NCI-H2196 (cell line): ENCODE measurements around the gene STK10.
A peak's percentile ranks its signal among the peaks of the same experiment; 100 is the strongest.

Source experiments
- DNase-seq: peaks from one replicate; lab custom pipeline; 2025; ENCODE audit not compliant: unreplicated experiment; lab: John Stamatoyannopoulos, UW

The STK10 gene

DNA sequence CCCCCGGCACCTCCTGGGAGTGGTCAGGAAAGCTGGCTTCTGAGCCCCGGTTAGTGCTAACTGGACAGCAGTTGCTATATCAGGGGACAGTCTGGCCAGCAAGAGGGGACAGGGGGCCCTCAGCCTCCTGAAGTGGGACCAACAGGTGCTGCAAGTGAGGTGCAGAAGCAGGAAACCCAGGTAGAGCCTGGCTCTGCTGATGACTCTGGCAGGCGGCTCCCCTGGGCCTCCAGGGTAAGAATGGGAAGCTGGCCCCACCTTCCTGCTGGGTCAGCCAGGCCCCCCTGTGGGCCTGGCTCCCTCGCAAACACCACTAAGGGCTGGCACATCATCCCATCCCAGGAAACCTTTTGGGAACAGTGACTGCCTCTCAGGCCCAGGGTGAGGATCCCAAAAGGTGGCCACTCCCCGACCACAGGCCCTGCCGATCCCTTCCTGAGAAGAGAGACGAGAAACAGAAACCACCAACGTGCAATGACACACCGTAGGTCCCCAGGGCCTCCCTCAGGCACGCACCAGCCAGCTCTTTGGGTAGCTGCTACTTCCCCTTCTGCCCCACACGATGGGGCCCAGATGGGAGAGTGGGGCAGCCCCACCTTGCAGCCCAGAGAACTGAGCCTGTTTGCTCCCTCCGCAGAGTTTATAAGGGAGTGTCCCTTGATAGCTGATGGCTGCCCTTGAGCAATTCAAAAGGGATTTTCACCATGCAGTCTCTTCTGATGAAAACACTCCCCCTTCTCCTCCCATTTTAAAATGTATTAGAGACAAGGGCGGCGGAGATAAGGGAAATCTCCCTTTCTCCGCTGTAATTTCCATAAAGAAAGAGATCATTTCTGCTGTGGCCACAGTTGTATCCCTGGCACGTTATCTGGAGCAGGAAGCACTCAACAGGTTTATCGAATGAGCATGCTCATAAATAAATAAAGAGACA is 76.8 kb downstream of the STK10 start:
- DNase-seq = no peak

DNA sequence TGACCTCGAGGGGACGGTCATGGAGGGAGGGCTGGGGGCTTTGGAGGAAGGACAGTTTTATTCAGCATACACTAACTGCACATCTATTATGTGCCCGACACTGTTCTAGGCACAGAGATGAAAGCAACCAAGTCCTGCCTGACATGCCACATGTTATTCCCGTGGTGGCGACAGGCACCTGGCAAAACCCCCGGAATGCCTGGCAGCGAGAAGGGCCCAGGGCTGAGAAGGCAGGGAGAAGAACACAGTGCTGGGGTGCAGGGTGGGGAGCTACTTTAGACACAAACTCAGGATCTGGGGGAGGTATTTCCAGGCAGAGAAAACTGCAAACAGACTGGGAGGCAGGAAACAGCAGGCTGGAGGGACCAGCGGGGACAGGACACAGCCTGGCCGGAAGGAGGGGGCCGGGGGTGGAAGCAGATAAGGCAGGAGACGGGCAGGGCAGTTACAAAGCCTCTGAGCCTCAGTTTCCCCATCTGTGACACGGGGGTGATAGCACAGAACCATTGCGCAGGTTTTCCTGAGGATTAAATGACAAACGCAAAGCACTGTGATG is 77.7 kb downstream of the STK10 start:
- DNase-seq = no peak

DNA sequence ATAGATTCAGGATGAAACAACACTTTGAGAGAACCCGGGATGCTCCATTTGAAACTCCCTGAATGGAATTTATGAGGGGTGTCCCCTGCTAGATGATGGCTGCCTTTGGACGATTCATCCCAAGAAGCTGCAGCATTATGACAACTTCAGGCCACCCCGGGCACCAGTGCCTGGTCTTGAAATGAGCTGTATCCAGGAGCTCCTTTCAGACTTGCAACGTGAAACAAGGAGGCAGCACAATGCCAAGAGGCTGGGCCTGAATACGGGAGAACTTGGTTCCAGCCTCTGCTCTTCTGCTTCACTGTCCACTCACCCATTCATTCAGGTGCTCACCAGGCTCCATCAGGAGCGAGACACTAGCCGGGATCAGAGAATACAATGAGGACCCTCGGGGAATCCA is 78.3 kb downstream of the STK10 start:
- no peak for DNase-seq

DNA sequence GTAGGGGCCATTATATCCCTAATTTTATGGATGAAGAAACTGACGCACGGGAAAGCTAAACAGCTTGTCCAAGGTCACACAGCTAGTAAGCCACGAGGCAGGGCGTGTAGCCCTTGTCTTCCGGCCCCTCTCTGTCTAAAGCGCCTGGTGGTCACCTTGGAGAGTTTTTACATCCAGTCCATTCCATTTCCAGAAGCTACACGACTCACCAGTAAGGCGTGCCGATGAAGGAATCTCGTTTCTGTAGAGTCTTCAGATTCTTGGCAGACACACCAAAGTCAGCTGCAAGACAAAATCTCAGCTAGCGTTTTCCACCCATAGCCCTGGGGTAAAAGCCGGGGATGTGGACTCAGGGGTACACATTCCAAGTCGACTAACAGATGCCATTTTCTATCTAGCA is 80.5 kb downstream of the STK10 start:
- no peak for DNase-seq

DNA sequence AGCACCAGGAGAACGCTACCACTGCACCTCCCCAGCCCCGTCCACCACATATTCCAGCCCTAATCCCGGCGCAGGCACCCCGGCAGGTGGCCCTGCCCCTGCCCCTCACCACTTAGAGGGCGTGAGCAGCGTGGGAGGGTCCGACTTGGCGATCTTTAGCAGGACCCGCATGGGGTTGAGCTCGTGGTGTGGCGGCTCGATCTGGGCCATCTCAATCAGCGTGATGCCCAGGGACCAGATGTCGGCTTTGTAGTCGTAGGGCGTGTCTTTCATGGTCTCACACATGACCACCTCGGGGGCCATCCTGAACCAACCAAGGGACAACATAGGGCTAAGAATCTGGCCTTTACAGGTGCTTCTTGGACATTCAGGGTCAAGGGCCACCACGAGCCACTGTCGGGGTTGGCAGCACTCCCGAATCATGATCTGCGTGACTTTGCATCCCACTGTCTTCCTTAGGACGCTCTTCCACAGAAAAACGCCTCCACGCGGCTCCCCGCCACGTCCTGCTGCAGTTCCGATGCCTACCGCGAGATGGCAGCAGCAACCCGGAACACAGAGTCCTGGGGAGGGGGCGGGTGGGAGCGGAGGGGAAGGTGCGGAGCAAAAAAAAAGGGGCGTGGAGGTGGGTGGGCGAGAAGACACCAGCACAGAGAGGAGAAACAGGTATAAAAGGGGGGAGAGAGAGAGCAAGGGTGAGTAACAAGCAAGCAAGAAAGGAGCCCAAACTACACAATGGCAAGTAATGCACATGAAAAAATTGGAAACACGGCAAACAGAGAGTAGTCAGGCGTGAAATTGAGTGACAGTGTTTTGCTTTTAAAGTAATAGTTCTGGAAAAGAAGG is 81.3 kb downstream of the STK10 start:
- peak; percentile 47 for DNase-seq

DNA sequence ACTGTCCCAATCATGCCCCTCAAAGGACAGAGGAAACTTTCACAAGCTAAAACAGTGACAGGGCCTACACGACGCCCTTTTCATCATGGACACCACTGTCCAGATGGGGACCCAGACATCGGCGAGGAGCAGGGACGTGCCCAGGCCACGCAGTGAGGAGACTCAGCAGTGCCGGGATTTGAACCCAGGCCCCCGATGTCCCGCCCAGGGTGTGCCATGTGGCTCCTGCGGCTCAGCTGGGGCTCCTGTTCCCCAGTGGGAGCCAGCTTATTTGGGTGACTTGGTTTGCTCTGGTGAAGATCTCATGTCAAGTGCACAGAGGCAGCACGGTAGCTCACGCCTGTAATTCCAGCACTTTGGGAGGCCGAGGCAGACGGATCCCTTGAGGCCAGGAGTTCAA is 82.2 kb downstream of the STK10 start:
- DNase-seq = no peak

DNA sequence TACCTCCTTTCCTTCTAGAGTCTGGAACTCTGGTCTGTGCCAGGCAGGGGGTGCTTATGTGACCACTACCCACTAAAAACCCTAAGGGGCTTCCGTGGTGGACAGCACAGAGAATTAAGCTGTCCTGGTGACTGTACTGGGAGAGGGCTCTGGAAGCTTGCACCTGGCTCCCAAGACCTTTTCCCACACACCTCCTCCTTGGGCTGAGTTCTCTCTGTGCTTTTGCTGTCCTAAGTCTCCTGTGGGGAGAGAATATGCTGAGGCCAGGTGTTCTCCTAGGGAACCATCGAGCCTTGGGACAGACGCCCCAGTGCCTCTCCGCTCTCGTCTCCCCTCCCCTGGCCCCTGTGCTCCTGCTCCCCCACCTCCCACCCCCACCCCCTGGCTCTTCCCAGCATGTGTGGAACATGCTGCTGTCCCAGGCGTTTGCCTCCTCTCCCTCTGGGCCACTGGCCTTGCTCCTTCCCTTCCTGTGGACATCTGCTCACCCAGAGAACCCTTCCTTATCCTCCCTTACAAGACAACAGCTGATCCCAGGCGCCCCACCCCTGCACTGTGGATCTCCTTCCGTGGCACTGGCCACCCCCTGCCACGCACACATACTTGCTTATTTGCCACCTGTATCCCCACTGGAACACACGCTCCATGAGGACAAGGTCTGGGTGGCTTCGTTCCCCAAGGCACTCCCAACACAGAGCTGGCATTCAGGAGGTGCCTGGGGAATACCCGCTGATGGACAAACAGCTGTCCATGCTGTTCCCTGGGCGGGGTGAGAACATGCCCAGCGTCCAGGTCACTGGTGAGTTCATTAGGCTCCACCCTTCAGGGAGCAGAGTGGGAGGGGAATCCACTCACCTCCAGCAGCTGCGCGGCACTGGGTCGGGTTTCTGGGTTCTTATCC is 83.0 kb downstream of the STK10 start:
- no peak for DNase-seq

DNA sequence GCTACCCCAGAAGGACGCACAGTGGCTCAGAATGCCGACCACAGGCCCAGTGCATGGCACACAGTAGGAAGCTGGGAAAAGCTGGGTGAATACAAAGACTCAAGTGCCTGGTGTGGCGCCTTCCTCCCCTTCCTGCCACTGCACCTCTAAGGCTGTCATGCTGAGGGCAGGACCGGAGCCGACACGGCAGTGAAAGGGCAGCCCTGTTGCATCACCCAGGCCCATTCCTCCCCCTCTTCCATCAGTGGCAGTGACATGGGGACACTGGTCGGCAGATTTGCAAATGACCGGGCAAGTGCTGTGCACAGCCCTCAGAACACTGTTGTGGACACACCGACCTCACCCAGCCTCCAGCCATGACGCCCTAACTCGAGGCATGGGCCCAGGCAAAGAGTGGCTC is 84.0 kb downstream of the STK10 start:
- no peak for DNase-seq

DNA sequence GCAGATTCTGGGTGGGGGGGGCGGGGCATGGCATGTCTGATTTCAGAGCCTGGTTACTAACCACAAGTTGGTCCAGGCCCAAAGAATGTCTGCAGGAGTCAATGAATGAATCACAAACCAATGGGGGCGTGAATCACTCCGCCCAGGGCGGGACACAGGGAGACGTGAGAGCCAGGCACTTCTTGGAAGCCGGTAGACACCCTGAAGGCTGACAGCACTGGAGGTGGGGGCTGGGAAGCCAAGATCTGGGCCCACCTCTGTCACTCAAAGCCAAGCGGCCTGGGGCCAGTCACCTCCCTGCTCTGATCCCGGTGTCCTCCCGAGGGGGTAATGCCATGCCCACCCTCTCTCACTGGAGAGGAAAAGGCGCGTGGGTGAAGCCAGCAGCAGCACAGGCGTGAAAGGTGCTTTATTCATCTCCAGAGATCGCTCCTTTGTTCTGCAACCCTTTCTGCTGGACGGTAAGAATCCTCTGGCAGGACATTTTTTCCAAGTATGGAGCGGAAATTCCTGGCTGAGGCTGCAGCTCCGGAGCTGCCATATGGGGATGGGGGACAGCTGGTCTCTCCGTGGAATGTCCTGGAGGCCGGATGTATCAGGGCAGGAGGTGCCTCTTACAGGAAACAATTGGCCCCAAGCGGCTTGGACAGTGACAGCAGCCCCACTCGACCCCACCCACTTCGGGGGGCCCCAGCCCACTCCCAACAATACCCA is 85.0 kb downstream of the STK10 start:
- no peak for DNase-seq

DNA sequence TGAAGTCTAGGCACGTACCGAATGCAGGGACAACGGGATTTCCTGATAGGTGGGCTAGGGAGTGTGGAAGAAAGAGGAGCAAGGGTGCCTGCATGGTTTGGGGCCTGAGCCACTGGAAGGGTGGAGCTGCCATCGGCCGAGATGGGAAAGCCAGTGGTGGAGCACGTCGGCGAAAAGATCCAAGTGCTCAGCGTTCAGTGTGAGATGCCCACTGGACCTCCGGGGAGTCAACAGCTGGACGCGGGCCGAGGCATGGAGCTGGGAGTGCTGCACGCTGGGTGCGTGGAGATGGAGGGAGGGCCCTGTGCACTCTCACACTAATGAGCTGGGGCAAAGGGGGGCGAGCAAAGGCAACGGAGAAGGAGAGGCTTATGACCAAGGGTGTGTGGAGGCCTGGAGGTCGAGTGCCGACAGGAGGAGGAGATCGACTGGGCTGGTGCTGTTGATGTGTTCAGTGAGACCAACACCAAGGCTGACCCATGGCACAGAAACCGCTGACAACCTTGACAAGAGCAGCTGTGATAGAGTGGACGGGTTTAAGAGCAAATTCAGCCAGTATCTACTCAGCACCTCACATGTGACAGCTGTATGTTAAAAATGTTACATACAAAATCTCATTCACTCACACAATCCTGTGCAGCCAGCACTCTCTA is 85.7 kb downstream of the STK10 start:
- DNase-seq = no peak

DNA sequence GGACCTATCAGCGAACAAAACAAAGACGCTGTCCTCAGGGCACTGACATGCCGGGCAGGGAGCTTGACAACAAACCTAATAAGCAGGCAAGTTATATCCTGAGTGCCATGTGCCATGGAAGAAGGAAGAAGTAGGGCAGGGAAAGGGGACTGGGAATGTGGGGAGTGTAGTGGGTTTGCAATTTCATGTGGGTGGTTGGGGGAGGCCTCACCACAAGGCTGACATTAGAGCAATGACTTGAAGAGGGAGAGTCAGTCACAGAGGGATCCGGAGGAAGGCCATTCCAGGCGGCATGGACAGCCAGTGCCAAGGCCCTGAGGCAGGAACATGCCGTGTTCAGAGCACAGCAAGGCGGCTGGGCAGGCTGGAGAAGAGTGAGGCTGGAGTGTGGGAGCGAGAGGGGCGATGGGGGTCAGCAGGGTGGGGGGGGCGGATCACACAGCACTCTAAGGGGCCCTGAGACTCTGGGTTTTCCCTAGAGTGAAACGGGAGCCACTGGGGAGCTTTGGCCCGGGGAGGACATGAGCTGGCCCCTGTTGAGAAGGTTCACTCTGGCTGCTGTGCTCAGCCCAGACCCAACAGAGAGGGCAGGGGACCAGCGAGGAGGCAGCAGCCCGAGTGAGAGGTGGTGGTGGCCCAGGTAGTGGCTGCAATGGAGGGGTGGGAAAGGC is 86.3 kb downstream of the STK10 start:
- DNase-seq = no peak

DNA sequence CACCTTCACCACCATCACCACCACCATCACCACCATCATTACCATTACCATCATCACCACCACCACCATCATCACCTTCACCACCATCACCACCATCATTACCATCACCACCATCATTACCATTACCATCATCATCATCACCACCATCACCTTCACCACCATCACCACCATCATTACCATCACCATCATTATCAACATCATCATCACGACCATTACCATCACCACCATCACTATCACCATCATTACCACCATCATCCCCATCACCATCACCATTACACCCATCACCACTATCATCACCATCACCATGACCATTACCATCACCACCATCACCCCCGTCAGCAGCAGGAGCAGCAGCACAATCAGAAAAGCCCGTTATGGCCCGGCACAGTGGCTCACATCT is 89.1 kb downstream of the STK10 start:
- no peak for DNase-seq

DNA sequence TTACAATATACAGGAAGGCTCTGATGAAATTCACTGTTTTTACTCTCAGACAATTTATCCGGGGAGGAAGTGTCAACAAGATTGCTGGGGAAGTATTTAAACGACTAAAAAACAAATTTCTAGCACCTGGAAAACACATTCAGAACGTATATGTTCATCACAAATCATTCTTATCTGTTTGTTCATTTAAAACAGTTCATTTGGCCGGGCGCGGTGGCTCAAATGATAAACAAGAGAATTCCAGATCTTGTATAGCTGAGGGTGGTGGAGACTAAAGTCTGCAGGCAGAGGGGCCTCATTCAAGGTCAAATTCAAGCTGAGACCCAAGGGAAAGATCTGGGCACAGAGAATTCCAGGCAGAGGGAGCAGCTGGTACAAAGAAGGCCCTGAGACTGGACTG is 90.0 kb downstream of the STK10 start:
- no peak for DNase-seq

DNA sequence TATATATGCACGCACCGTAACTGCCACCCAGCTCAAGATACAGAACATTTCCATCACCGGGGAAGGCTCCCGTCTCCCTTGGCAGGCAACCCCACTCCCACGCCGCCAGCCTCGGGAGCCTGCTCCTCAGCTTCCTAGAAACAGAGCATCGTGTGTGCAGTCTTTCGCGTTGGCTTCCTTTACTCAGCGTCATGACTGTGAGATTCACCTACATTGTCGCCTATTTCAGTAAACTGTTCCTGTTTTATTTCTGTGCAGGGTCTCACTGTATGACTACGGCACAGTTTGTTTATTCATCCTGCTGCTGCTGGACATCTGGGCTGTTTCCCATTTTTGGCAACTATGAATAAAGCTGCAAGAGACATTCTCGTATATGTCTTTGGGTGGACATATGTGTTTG is 90.7 kb downstream of the STK10 start:
- no peak for DNase-seq

DNA sequence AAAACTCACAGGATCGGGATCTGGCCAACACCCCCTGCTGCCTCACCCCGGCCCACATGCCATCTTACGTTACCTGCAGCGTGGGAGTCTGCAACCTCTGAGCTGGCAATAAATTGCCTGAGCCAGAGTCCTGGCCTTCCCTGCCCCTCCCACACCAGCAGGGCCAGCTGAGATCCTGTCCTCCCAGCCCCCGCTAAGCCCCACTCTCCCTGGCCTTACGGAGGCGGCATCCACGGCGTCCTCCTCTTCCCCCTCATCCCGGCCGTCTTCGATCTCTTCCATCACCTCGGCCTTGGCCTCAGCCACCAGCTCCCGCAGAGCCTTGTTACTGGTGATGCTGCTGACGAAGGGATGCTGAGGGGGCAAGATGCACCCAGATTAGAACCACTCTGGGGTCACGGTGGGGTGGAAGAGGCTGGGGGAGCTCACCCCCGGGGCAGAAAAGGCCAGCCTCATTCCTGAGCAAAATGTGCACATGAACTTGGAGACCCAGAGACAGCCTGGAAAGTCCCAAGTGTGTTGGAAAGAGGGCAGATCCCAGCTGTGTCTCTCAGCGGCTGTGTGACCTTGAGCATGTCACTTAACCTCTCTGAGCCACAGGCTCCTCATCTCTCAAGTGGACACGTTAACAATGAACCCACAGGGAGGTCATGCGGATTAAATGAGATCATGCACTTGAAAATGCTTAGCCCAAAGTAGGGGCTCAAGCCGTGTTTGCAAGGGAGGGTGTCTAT is 91.7 kb downstream of the STK10 start:
- DNase-seq = no peak

DNA sequence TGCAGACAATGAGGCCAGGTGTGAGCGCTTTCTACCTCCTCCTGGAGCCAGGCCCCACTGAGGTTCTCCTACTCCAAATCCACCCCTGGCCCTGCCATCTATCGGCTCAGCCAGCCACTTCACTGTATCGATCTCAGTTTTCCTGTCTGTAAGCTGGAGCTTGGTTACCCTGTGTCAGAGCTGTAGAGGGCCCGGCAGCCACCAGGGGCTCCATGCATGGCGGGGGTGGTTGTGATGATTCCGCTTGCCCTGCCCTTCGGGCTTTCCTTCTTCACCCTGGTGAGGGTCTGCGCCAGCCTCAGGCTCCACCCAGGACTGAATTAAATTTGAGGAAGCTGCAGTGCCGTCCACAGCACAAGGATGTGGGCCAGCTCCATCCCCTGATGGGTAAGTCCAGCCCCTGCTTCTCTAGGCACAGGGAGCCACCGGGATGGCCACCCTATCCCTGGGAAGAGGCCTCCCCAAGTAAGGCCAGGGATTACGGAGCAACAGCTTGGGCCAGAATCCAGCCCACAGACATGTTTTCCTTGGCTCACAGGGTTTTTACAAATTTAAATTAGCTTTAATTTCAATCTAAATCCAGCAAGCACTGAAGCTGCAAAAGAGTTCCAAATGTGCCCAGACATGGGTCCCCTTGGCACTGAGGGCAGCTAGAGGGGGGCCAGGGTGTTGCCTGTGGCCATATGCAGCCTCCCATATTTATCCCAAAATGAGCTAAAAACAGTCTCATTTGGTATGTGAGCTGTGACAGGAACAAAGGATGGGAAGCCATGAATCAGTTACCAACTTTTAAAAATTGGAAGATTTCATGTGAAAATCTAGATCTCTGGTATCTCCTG is 92.4 kb downstream of the STK10 start:
- DNase-seq = no peak

DNA sequence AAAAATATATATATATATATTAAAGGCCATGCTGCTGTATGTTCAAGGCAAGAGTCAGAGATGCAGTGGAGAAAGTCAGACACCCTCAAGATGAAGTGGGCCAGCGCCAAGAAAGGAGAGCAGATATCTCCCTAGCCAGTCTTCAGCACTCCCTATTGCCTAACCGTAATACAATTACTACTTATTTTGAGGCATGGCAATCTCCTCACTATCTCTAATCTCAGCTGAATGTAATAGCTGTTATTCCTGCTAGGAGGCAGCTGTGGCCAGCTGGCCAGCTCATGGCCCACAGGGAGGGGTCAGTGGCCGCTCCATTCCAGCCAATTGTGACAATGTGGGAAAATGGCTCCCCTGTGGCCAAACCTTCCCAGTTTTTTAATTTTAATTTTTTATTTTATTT is 94.1 kb downstream of the STK10 start:
- no peak for DNase-seq

DNA sequence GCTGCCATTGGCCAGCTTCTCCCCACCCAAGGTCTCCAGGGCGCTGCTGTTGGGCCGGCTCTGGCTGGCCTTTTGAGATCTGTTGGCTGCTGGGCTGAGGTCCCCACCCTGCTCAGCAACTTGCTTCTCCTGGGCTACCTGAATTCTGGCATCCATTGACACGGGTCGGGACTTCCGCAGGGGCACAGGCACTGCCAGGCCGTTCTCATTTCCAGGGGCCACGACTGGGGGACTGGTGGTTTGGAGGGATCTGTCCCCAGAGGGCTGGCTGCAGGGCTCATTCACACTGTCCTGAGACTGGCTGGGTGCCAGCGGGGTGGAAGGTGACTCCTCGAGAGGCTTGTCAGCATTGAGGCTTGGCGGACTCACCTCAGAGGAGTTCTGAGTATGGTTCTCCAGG is 94.5 kb downstream of the STK10 start:
- no peak for DNase-seq
